Suprapubic skin (tissue), 3 donors: ENCODE measurements around the gene ACBD3.
"Not testable (repeated sequence)": the region's sequence is repeated elsewhere in the genome, so short reads cannot be mapped to it uniquely, and the experiment has no call there.

Source experiments
- CTCF ChIP-seq, 2 donors: fragments of 200-600 bp in 1 of 2; fragments of 450-650 bp in 1 of 2; sonication (generic) in 1 of 2; IDR thresholded peaks; one replicate each; pipeline ENCODE4 v1.5.1; 2016 to 2019; ENCODE audit warnings: antibody characterized with exemption in 2 of 2, mild to moderate bottlenecking in 1 of 2, moderate library complexity in 1 of 2
- POLR2AphosphoS5 ChIP-seq, 3 donors: sonication (generic); formaldehyde crosslinking; IDR thresholded peaks; one replicate each; pipeline ENCODE4 v1.6.1; 2017; ENCODE audit warnings: antibody characterized with exemption in 3 of 3

- not testable (repeated sequence) for TF ChIP-seq CTCF, POLR2AphosphoS5 (IDR thresholded peaks at IDR 0.05)
Observed at GRCh38 chr1:226202666-226203065, 16.1 kb upstream of the ACBD3 start.
